ENCODE results near the gene NADSYN1. TPM values are rescaled to one million over a fixed set of nuclear protein-coding genes. Genes with fewer than 3 reads are reported as not detected.
A peak's percentile ranks its signal among the peaks of the same experiment; 100 is the strongest.
"Not testable (repeated sequence)": the region's sequence is repeated elsewhere in the genome, so short reads cannot be mapped to it uniquely, and the experiment has no call there.

NADSYN1 gene
- total and polyA plus RNA-seq, 2 of the 13 experiments (the other 11 are each of a cell fraction or from before 2014, with no cell fraction given): 35.7 to 51.5 TPM

DNA sequence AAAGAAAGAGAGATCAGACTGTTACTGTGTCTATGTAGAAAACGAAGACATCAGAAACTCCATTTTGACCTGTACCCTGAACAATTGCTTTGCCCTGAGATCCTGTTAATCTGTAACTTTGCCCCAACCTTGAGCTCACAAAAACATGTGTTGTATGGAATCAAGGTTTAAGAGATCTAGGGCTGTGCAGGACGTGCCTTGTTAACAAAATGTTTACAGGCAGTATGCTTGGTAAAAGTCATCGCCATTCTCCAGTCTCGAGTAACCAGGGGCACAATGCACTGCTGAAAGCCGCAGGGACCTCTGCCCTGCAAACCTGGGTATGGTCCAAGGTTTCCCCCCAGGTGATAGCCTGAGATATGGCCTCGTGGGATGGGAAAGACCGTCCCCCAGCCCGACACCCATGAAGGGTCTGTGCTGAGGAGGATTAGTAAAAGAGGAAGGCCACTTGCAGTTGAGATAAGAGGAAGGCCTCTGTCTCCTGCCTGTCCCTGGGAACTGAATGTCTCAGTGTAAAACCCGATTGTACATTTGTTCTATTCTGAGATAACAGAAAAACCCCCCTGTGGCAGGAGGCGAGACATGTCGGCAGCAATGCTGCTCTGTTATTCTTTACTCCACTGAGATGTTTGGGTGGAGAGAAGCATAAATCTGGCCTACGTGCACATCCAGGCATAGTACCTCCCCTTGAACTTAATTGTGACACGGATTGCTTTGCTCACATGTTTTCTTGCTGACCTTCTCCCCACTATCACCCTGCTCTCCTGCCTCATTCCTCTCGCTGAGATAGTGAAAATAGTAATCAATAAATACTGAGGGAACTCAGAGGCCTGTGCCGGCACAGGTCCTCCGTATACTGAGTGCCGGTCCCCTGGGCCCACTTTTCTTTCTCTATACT, 82.0 kb downstream of the NADSYN1 start (continued):
- TF ChIP-seq ZKSCAN5 (CRISPR knock-in tag; IDR thresholded peaks at IDR 0.05): peak; percentile 92
- TF ChIP-seq ZNF772 (CRISPR knock-in tag; IDR thresholded peaks at IDR 0.05): 0 out of 2 replicates have a peak, but pooled peaks have one; percentile 30
- peak; percentile 51 for TF ChIP-seq MEF2D (CRISPR knock-in tag; IDR thresholded peaks at IDR 0.05)
- TF ChIP-seq MIXL1 (CRISPR knock-in tag; IDR thresholded peaks at IDR 0.05): peak; percentile 57
- TF ChIP-seq ONECUT2 (CRISPR knock-in tag; IDR thresholded peaks at IDR 0.05): peak; percentile 66
- peak; percentile 69; the same call in 1 of the 2 replicates for TF ChIP-seq PHF21A (CRISPR knock-in tag; IDR thresholded peaks at IDR 0.05)
- TF ChIP-seq PHF8 (CRISPR knock-in tag; IDR thresholded peaks at IDR 0.05): peak; percentile 36; the same call in 1 of the 2 replicates
- TF ChIP-seq MIER3 (CRISPR knock-in tag; IDR thresholded peaks at IDR 0.05; ENCODE audit: borderline replicate concordance): peak; percentile 68; the same call in 1 of the 2 replicates
- 0 out of 2 replicates have a peak, but pooled peaks have one; percentile 22 for TF ChIP-seq MXD4 (CRISPR knock-in tag; IDR thresholded peaks at IDR 0.05)
- TF ChIP-seq, protein P1, sequence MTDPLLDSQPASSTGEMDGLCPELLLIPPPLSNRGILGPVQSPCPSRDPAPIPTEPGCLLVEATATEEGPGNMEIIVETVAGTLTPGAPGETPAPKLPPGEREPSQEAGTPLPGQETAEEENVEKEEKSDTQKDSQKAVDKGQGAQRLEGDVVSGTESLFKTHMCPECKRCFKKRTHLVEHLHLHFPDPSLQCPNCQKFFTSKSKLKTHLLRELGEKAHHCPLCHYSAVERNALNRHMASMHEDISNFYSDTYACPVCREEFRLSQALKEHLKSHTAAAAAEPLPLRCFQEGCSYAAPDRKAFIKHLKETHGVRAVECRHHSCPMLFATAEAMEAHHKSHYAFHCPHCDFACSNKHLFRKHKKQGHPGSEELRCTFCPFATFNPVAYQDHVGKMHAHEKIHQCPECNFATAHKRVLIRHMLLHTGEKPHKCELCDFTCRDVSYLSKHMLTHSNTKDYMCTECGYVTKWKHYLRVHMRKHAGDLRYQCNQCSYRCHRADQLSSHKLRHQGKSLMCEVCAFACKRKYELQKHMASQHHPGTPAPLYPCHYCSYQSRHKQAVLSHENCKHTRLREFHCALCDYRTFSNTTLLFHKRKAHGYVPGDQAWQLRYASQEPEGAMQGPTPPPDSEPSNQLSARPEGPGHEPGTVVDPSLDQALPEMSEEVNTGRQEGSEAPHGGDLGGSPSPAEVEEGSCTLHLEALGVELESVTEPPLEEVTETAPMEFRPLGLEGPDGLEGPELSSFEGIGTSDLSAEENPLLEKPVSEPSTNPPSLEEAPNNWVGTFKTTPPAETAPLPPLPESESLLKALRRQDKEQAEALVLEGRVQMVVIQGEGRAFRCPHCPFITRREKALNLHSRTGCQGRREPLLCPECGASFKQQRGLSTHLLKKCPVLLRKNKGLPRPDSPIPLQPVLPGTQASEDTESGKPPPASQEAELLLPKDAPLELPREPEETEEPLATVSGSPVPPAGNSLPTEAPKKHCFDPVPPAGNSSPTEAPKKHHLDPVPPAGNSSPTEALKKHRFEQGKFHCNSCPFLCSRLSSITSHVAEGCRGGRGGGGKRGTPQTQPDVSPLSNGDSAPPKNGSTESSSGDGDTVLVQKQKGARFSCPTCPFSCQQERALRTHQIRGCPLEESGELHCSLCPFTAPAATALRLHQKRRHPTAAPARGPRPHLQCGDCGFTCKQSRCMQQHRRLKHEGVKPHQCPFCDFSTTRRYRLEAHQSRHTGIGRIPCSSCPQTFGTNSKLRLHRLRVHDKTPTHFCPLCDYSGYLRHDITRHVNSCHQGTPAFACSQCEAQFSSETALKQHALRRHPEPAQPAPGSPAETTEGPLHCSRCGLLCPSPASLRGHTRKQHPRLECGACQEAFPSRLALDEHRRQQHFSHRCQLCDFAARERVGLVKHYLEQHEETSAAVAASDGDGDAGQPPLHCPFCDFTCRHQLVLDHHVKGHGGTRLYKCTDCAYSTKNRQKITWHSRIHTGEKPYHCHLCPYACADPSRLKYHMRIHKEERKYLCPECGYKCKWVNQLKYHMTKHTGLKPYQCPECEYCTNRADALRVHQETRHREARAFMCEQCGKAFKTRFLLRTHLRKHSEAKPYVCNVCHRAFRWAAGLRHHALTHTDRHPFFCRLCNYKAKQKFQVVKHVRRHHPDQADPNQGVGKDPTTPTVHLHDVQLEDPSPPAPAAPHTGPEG (CRISPR knock-in tag; IDR thresholded peaks at IDR 0.05): peak; percentile 76
- TF ChIP-seq NCOR1 (IDR thresholded peaks at IDR 0.05; ENCODE audit: borderline replicate concordance, low read length): peak; percentile 23; the same call in 1 of the 2 replicates
- peak; percentile 77; the same call in 1 of the 2 replicates for TF ChIP-seq SOX5 (CRISPR knock-in tag; IDR thresholded peaks at IDR 0.05; ENCODE audit: borderline replicate concordance)
- TF ChIP-seq, protein P2, sequence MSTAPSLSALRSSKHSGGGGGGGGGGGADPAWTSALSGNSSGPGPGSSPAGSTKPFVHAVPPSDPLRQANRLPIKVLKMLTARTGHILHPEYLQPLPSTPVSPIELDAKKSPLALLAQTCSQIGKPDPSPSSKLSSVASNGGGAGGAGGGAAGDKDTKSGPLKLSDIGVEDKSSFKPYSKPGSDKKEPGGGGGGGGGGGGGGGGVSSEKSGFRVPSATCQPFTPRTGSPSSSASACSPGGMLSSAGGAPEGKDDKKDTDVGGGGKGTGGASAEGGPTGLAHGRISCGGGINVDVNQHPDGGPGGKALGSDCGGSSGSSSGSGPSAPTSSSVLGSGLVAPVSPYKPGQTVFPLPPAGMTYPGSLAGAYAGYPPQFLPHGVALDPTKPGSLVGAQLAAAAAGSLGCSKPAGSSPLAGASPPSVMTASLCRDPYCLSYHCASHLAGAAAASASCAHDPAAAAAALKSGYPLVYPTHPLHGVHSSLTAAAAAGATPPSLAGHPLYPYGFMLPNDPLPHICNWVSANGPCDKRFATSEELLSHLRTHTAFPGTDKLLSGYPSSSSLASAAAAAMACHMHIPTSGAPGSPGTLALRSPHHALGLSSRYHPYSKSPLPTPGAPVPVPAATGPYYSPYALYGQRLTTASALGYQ (CRISPR knock-in tag; IDR thresholded peaks at IDR 0.05): peak; percentile 68; the same call in 1 of the 2 replicates
- TF ChIP-seq SP5 (CRISPR knock-in tag; IDR thresholded peaks at IDR 0.05; ENCODE audit: borderline replicate concordance, low read depth): peak; percentile 78
- TF ChIP-seq SOX13 (IDR thresholded peaks at IDR 0.05): not testable (repeated sequence)
- peak in 1 of 2 experiments; percentile 63; a peak in 2 of 4 replicates for TF ChIP-seq SOX13 (CRISPR knock-in tag; conservative IDR thresholded peaks at IDR 0.05 in 1 of 2, IDR thresholded peaks at IDR 0.05 in 1 of 2)
- TF ChIP-seq ZNF451 (CRISPR knock-in tag; IDR thresholded peaks at IDR 0.05): 0 out of 2 replicates have a peak, but pooled peaks have one; percentile 36
- TF ChIP-seq, protein P3, sequence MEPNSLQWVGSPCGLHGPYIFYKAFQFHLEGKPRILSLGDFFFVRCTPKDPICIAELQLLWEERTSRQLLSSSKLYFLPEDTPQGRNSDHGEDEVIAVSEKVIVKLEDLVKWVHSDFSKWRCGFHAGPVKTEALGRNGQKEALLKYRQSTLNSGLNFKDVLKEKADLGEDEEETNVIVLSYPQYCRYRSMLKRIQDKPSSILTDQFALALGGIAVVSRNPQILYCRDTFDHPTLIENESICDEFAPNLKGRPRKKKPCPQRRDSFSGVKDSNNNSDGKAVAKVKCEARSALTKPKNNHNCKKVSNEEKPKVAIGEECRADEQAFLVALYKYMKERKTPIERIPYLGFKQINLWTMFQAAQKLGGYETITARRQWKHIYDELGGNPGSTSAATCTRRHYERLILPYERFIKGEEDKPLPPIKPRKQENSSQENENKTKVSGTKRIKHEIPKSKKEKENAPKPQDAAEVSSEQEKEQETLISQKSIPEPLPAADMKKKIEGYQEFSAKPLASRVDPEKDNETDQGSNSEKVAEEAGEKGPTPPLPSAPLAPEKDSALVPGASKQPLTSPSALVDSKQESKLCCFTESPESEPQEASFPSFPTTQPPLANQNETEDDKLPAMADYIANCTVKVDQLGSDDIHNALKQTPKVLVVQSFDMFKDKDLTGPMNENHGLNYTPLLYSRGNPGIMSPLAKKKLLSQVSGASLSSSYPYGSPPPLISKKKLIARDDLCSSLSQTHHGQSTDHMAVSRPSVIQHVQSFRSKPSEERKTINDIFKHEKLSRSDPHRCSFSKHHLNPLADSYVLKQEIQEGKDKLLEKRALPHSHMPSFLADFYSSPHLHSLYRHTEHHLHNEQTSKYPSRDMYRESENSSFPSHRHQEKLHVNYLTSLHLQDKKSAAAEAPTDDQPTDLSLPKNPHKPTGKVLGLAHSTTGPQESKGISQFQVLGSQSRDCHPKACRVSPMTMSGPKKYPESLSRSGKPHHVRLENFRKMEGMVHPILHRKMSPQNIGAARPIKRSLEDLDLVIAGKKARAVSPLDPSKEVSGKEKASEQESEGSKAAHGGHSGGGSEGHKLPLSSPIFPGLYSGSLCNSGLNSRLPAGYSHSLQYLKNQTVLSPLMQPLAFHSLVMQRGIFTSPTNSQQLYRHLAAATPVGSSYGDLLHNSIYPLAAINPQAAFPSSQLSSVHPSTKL (CRISPR knock-in tag; IDR thresholded peaks at IDR 0.05): peak; percentile 61
